Colonic mucosa (tissue), 4 donors: Measurements from ENCODE around the gene PERCC1. TPM values are rescaled to one million over a fixed set of nuclear protein-coding genes. Genes with fewer than 3 reads are reported as not detected.
A peak's percentile ranks its signal among the peaks of the same experiment; 100 is the strongest.
"Not testable (repeated sequence)": the region's sequence is repeated elsewhere in the genome, so short reads cannot be mapped to it uniquely, and the experiment has no call there.

ENCODE experiments used
- DNase-seq: peaks from one replicate; pipeline ENCODE4 v3.0.0-alpha.2; 2020
- H3K27ac ChIP-seq: fragments of 200-600 bp; one replicate; pipeline ENCODE4 v1.8.0; 2021
- H3K27me3 ChIP-seq: fragments of 200-600 bp; one replicate; pipeline ENCODE4 v1.8.0; 2021
- H3K36me3 ChIP-seq: fragments of 200-600 bp; one replicate; pipeline ENCODE4 v1.8.0; 2021
- H3K4me1 ChIP-seq: fragments of 200-600 bp; one replicate; pipeline ENCODE4 v1.8.0; 2021; ENCODE audit warnings: mild to moderate bottlenecking
- H3K4me3 ChIP-seq: fragments of 200-600 bp; one replicate; pipeline ENCODE4 v1.8.0; 2021
- H3K9ac ChIP-seq, 2 donors: one replicate each; pipeline ENCODE4 v1.7.0; 2013; ENCODE audit warnings: control low read depth in 2 of 2, low read depth in 2 of 2, low read length in 2 of 2
- H3K9me3 ChIP-seq: fragments of 200-600 bp; one replicate; pipeline ENCODE4 v1.8.0; 2021
- intact Hi-C: fragments of 100-400 bp; cut with DNase I; formaldehyde crosslinking; loops from one replicate; pipeline ENCODE4 v1.14.1; 2022
- total RNA-seq, 2 donors: library from RNA; stranded (reverse); fragmentation: NEBNext Ultra II Directional in 1 of 2; extraction: Animal tissue kit (Norgen Biotek cat#: 25700) in 1 of 2; gene quantifications; one replicate each; pipeline ENCODE4 v1.2.1, GENCODE V29; 2021
- TF ChIP-seq, protein P1 (sequence below): fragments of 200-600 bp; IDR thresholded peaks from one replicate; pipeline ENCODE4 v1.8.0; 2022; ENCODE audit warnings: antibody characterized with exemption, mild to moderate bottlenecking
- donor health status: healthy.
- donor health status: DM: no; HTN: no; CAD: no.
- donor health status: DM: no; HTN: no; CAD: no.

Gene PERCC1
- total RNA-seq, 2 donors from 2014 or later: 0.27 TPM

DNA sequence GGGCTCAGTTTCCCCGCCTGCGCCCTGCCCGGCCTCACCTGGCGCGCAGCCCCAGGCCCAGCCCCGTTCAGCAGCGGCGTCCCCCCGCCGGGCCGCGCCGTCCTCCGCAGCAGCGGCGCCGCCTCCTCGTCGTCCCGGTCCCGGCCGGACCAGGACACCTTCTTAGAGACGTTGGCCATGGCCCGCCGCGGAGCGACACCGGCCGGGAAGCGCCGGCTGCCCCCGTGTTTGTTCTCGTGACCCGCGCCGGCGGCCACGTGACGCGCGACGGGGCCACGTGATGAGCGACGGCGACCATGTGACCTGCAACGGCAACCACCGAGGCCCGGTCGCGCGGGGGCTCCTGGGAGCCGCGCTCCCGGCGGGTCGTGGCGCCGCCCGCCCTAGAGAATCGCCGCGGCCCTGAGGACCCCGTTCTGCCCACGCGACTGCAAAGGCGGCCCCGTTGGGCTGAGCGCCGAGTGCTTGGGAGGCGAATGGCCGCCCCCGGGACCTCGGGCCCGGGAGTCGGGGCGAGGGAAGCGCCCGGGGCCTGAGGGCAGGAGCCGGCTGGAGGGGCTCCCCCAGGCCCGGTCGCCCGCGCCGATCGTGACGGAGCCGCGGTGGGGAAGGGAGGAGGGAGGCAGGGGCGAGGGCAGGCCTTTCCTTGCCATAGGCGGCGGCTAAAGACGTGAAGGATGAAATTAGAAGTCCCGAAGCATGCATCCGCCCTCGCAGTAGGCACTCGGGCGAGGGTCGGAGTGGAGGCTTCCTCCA lies 44.1 kb downstream of the PERCC1 start, which contains the start of gene CLCN7:
TSS of gene CLCN7 (minus strand) at position 233 of the 756 bp plus-strand sequence. CDS start at position 179, 54 bp downstream.
- Histone ChIP-seq H3K4me3 (peak within 1 kb of the TSS; percentile 92), H3K9ac (peak within 1 kb of the TSS; percentile 85 to 88), H3K27me3 (no peaks in the 10 kb centered on the region), H3K4me1 (peaks cover 10% of the 10 kb centered on the region), H3K36me3 (no peaks in the 10 kb centered on the region), H3K9me3 (no peaks in the 10 kb centered on the region), H3K27ac (peak within 1 kb of the TSS; percentile 79)
- intact Hi-C loops: no loop called here
- TF ChIP-seq, protein P1, sequence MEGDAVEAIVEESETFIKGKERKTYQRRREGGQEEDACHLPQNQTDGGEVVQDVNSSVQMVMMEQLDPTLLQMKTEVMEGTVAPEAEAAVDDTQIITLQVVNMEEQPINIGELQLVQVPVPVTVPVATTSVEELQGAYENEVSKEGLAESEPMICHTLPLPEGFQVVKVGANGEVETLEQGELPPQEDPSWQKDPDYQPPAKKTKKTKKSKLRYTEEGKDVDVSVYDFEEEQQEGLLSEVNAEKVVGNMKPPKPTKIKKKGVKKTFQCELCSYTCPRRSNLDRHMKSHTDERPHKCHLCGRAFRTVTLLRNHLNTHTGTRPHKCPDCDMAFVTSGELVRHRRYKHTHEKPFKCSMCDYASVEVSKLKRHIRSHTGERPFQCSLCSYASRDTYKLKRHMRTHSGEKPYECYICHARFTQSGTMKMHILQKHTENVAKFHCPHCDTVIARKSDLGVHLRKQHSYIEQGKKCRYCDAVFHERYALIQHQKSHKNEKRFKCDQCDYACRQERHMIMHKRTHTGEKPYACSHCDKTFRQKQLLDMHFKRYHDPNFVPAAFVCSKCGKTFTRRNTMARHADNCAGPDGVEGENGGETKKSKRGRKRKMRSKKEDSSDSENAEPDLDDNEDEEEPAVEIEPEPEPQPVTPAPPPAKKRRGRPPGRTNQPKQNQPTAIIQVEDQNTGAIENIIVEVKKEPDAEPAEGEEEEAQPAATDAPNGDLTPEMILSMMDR: no peak
- DNase-seq: peak; percentile 93

DNA sequence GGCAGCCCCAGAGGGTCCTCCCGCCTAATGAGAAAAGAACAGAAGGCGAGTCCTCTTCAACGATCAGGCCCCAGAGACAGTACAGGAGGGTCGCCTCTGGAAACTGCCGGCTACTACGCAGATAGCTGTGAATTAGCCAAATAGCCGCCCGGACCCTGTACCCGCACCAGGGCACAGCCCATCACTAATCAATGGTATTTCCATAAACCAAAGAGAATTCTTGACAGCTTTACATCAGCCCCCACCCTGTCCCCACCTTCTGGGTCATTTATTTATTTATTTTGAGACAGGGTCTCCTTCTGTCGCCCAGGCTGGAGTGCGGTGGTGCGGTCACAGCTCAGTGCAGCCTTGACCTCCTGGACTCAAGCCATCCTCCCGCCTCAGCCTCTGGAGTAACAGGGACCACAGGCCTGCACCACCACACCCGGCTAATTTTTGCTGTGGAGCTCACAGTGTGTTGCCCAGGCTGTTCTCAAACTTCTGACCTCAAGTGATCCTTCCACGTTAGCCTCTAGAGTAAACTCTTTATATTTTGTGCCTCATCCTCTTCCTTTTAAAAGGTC lies 44.8 kb downstream of the PERCC1 start:
- Histone ChIP-seq H3K4me3 (peak overlapping the region; percentile 92), H3K9ac (peak overlapping the region; percentile 85 to 88), H3K27me3 (no peaks in the 10 kb centered on the region), H3K27ac (peak overlapping the region; percentile 79), H3K9me3 (no peaks in the 10 kb centered on the region), H3K36me3 (no peaks in the 10 kb centered on the region), H3K4me1 (peaks cover 10% of the 10 kb centered on the region)
- TF ChIP-seq, protein P1: no peak
- no peak for DNase-seq
- intact Hi-C loops: no loop called here

- intact Hi-C loops: no loop called here
- no peak overlapping the region for H3K4me3 ChIP-seq
- no peak overlapping the region for H3K9ac ChIP-seq
- H3K9me3 ChIP-seq: no peaks in the 10 kb centered on the region
- no peak for DNase-seq
- TF ChIP-seq, protein P1: no peak
- no peaks in the 10 kb centered on the region for H3K27me3 ChIP-seq
- H3K27ac ChIP-seq: no peak overlapping the region
- H3K36me3 ChIP-seq: no peaks in the 10 kb centered on the region
- peaks cover 10% of the 10 kb centered on the region for H3K4me1 ChIP-seq
Measured at GRCh38 chr16:1477033-1477432, 46.2 kb downstream of the PERCC1 start.

- intact Hi-C loops, DNase-seq: not testable (repeated sequence)
Measured at GRCh38 chr16:1478937-1479336, 48.1 kb downstream of the PERCC1 start.

DNA sequence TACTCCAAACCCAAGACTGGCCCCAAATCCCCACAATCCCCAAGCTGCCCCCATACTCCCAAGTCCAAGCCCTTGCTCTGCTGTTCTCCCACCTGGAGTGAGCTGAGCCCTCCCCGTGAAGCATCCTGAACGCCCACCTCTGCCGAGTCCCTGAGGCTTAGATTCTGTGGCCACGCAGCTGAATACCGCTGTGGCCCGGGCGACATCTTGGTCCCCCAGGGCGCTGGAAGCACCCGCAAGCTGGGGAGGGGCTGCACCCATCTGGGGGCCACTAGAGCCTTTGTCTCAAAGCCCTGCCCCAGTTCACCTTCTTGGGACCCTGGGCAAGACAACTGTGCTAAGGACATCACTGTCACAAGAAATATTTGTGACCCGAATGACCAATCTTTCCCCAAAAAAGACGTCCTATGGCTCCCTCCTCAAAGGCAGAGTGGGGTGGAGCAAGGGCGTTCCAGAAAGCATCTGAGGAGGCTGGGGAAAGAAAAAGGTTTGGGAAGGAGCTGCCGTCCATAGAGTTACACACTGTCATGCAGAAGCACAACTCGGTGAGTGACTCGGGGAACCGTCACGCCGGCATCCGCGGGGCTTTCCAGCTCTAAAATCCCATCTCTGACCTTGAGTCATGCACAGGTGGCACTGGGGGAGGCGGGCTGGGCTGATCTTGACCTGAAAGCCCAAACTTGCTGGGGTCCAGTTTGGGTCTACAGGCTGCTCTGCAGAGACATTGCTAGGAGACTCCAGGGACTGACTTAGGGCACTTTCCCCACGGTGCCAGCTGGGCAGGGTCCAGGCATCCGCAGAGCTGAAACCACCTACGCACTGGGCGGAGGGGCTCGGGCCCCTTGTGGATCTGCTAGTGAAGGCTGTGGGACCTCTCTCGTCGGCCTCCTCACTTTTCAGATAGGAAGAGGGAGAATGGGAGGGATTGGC lies 51.3 kb downstream of the PERCC1 start:
- Histone ChIP-seq H3K36me3 (no peaks in the 10 kb centered on the region), H3K9me3 (no peaks in the 10 kb centered on the region), H3K4me3 (no peak overlapping the region), H3K27ac (no peak overlapping the region), H3K9ac (peak overlapping the region in 1 of 2 donors; percentile 24), H3K4me1 (no peaks in the 10 kb centered on the region), H3K27me3 (no peaks in the 10 kb centered on the region)
- TF ChIP-seq, protein P1: no peak
- intact Hi-C loops: no loop called here
- DNase-seq: no peak

More at GRCh38 chr16:1478937-1479336, 48.1 kb downstream of the PERCC1 start:
- not testable (repeated sequence) for H3K9ac ChIP-seq, H3K27ac ChIP-seq, H3K4me3 ChIP-seq, H3K27me3 ChIP-seq, H3K9me3 ChIP-seq, H3K4me1 ChIP-seq, H3K36me3 ChIP-seq

Other genes with a start within 250 kb of the PERCC1 start
- 10 to 100 TPM; 32.6 to 34.3 TPM for gene TPSG1, start 205.8 kb upstream of the PERCC1 start, total RNA-seq
- gene TPSB2, start 200.9 kb upstream of the PERCC1 start, total RNA-seq: 10 to 100 TPM; 39.1 to 92.9 TPM
- 10 to 100 TPM; 30.4 to 62.1 TPM for gene TPSAB1, start 190.4 kb upstream of the PERCC1 start, total RNA-seq
- gene TPSD1, start 175.0 kb upstream of the PERCC1 start, total RNA-seq: under 1 TPM; 0.19 to 0.64 TPM
- gene UBE2I, start 121.4 kb upstream of the PERCC1 start, total RNA-seq: 100 to 1,000 TPM; 101 to 143 TPM
- gene BAIAP3, start 97.4 kb upstream of the PERCC1 start, total RNA-seq: 1 to 10 TPM; 5.5 to 9.8 TPM
- gene TSR3, start 79.2 kb upstream of the PERCC1 start, total RNA-seq: 10 to 100 TPM; 39.6 to 74.4 TPM
- 10 to 100 TPM; 48.2 to 59.1 TPM for gene GNPTG, start 79.1 kb upstream of the PERCC1 start, total RNA-seq
- 10 to 100 TPM; 11.1 to 11.8 TPM for gene UNKL, start 16.4 kb upstream of the PERCC1 start, total RNA-seq
- 10 to 100 TPM; 14.0 to 21.6 TPM for gene UQCC4, start 10.3 kb upstream of the PERCC1 start, total RNA-seq
- gene CCDC154, start 13.5 kb downstream of the PERCC1 start, total RNA-seq: 1 to 10 TPM in 1 of 2 donors, under 1 TPM in 1; 0.56 to 1.6 TPM
- gene CLCN7, start 44.0 kb downstream of the PERCC1 start, total RNA-seq: 10 to 100 TPM; 42.4 to 61.5 TPM
- gene PTX4, start 57.9 kb downstream of the PERCC1 start, total RNA-seq: not detected
- 10 to 100 TPM; 18.4 to 76.0 TPM for gene TELO2, start 62.3 kb downstream of the PERCC1 start, total RNA-seq
- gene TMEM204, start 102.6 kb downstream of the PERCC1 start, total RNA-seq: 1 to 10 TPM; 2.9 to 5.0 TPM
- 10 to 100 TPM; 12.5 to 15.6 TPM for gene IFT140, start 181.0 kb downstream of the PERCC1 start, total RNA-seq
- gene CRAMP1, start 181.3 kb downstream of the PERCC1 start, total RNA-seq: 10 to 100 TPM; 13.6 to 17.1 TPM
- 100 to 1,000 TPM in 1 of 2 donors, 10 to 100 TPM in 1; 53.5 to 123 TPM for gene JPT2, start 247.2 kb downstream of the PERCC1 start, total RNA-seq